ENCODE results near the gene CRISPLD2. TPM values are rescaled to one million over a fixed set of nuclear protein-coding genes. Genes with fewer than 3 reads are reported as not detected.

The CRISPLD2 gene
- total and polyA plus RNA-seq, 9 of the 15 experiments (the other 6 are each of a cell fraction or from before 2014, with no cell fraction given), result 0.03 to 0.24 (median 0.04) TPM; not detected in 4

DNA sequence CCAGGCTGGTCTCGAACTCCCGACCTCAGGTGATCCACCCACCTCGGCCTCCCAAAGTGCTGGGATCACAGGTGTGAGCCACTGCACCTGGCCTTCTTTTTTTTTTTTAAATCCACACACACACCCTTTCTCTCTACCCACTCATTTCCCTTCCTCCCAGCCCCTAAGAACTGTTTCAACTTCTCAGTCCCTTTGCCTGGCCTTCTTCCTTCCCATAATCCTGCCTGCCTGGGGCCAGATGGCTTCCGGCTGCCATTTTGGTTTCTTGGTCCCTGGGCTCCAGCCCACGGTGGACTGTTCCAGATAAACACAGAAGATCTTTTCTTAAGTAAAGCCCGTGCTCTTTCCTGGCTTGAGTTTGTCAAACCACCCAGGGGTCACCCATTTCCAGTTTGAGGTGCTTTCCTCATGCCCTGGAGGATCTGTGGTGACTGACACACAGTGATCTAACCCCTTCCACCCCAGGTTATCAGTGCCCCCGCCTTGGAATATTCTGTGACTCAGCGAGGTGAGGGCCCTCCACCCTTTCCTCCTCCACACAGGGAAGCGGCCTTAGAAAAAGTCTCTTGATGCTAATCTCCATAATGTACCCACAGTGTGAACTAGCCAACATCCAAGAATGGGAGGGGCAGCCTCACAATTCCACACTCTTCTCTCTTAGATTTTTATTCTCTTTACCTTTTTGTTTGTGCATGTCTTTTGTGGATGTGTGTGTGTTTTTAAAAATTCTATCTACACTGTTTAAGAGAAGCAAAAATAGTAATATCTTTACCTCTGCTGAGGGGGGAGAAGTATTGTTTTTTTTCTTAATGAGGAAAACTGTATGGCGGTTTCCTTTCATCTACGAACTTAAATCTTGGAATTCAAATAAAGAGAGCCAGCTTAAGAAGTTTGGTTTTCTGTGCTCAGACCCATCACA lies 60.0 kb downstream of the CRISPLD2 start (continued):
- TF ChIP-seq MYNN (IDR thresholded peaks at IDR 0.05) (peak; percentile 83), MYNN (CRISPR knock-in tag; IDR thresholded peaks at IDR 0.05) (no peak), KDM1A (IDR thresholded peaks at IDR 0.05) (peak; percentile 81 to 91), PHF20 (IDR thresholded peaks at IDR 0.05; ENCODE audit: partially characterized antibody) (peak; percentile 69), ZSCAN29 (IDR thresholded peaks at IDR 0.05) (no peak), NR2C1 (IDR thresholded peaks at IDR 0.05) (peak; percentile 64; the same call in 1 of the 2 replicates), NR2C1 (tag; IDR thresholded peaks at IDR 0.05) (peak; percentile 79), ZNF695 (CRISPR knock-in tag; IDR thresholded peaks at IDR 0.05) (no peak), ELF4 (CRISPR knock-in tag; IDR thresholded peaks at IDR 0.05) (0 out of 2 replicates have a peak, but pooled peaks have one; percentile 5), ZNF41 (CRISPR knock-in tag; conservative IDR thresholded peaks at IDR 0.05) (0 out of 2 replicates have a peak, but pooled peaks have one; percentile 43), TCF7 (IDR thresholded peaks at IDR 0.05; ENCODE audit: borderline replicate concordance) (no peak), STAG1 (CRISPR knock-in tag; IDR thresholded peaks at IDR 0.05; ENCODE audit: borderline replicate concordance) (no peak), PRPF4 (IDR thresholded peaks at IDR 0.05; ENCODE audit: insufficient read depth, low read depth, low read length, poor library complexity, severe bottlenecking) (no peak), SRSF9 (IDR thresholded peaks at IDR 0.05; ENCODE audit: borderline replicate concordance, low read depth, low read length) (no peak), MTA2 (IDR thresholded peaks at IDR 0.05; ENCODE audit: low read depth) (peak; percentile 59), HDAC1 (IDR thresholded peaks at IDR 0.05) (peak; percentile 9 to 77; a peak in 3 of 4 replicates), TEAD1 (CRISPR knock-in tag; IDR thresholded peaks at IDR 0.05) (0 out of 4 replicates have a peak, but pooled peaks of 1 of the 2 experiments have one; percentile 54), RB1 (IDR thresholded peaks at IDR 0.05; ENCODE audit: low read depth) (no peak), COPS2 (conservative IDR thresholded peaks at IDR 0.05) (no peak), SREBF2 (CRISPR knock-in tag; IDR thresholded peaks at IDR 0.05) (no peak)
- TF ChIP-seq, protein P1, sequence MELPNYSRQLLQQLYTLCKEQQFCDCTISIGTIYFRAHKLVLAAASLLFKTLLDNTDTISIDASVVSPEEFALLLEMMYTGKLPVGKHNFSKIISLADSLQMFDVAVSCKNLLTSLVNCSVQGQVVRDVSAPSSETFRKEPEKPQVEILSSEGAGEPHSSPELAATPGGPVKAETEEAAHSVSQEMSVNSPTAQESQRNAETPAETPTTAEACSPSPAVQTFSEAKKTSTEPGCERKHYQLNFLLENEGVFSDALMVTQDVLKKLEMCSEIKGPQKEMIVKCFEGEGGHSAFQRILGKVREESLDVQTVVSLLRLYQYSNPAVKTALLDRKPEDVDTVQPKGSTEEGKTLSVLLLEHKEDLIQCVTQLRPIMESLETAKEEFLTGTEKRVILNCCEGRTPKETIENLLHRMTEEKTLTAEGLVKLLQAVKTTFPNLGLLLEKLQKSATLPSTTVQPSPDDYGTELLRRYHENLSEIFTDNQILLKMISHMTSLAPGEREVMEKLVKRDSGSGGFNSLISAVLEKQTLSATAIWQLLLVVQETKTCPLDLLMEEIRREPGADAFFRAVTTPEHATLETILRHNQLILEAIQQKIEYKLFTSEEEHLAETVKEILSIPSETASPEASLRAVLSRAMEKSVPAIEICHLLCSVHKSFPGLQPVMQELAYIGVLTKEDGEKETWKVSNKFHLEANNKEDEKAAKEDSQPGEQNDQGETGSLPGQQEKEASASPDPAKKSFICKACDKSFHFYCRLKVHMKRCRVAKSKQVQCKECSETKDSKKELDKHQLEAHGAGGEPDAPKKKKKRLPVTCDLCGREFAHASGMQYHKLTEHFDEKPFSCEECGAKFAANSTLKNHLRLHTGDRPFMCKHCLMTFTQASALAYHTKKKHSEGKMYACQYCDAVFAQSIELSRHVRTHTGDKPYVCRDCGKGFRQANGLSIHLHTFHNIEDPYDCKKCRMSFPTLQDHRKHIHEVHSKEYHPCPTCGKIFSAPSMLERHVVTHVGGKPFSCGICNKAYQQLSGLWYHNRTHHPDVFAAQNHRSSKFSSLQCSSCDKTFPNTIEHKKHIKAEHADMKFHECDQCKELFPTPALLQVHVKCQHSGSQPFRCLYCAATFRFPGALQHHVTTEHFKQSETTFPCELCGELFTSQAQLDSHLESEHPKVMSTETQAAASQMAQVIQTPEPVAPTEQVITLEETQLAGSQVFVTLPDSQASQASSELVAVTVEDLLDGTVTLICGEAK (IDR thresholded peaks at IDR 0.05), result peak; percentile 72; the same call in 1 of the 2 replicates
- TF ChIP-seq, protein P1 (CRISPR knock-in tag; IDR thresholded peaks at IDR 0.05), result no peak
